Measurements from ENCODE around the gene SURF1. TPM values are rescaled to one million over a fixed set of nuclear protein-coding genes. Genes with fewer than 3 reads are reported as not detected.

The SURF1 gene
- polyA plus RNA-seq, 4 donors: 22.0 to 50.5 (median 38.9) TPM

DNA sequence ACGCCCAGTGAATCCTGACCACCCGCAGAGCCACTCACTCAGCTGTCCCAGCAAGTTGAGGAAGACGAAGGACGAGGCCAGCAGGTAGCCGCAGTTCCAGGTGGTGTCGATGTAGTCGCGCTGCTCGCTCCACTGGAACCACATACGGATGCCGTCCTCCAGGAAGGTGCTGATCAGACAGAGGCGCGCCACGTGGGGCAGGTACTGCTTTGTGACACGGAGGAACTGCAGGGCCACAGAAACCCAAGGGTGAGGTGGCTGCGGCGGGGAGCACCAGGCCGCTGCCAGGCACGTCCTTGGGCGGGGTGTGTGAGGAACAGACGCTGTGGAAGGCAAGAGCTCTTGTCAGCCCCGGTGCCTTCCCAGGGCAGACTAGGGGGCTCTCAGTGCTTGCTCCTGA, 10.9 kb upstream of the SURF1 start:
- no peak for DNase-seq (ENCODE audit: low read depth in 4 of 4, low spot score in 3 of 4)

GRCh38 chr9:133366435-133366834, 10.1 kb upstream of the SURF1 start:
- DNase-seq (ENCODE audit: low read depth in 4 of 4, low spot score in 3 of 4): no peak

DNA sequence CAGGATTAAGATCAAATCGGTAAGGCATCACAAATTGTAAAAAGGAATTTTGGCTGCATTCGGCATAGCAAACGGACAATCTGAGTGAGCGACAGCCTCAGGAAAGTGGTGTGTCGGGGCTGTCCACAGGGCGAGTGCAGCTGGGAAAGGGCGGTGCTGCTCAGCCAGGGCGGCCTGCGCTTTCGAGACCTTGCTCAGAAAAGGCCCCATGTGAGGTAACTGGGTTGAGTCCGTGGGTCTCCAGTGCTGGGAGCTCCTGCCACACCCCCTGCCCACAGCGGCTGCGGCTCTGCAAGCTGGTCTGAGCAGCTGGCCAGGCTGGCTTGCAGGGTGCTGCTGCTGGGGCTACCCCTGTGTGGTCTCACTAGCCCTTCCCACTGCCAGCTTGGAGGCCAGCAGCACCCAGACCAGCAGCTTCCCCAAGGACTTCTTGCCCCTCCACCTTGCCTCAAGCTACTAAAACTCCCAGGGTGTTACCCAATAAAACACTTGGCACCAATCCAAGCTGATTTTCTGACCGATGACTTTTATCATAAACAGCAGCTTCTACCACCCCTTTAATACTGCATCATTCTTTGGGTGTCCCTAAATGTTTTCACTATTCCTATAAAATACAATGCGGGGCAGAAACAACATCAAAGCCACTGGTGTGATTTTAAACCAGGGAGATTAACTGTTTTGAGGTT, 6.2 kb upstream of the SURF1 start:
- no peak for DNase-seq (ENCODE audit: low read depth in 4 of 4, low spot score in 3 of 4)

DNA sequence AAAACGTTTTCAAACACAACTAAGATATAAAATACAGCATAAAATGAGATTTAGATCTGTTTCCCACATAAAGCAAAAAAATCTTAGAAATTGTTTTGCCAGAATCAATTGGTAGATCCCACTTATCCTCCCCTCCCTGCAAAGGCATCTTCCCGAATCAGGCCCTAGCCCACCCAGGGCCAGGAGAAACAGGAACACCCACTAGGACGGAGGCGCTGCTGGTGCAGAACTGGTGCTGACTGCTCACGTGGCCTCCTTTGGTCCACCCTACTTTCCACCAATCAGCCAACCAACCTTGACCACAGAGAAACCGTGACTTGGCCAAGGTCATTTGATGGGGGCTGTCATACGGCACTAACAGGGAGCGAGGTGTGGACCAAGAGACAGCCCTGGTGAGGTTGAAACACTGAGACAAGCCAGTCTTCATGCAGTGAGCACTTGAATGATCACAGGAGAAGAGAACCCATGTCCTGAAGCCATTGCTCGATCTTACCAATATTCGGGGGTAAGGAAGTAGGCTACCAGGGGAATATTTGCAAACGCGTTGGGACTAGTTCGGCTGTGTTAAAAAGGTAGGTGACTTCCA, 5.3 kb upstream of the SURF1 start:
- DNase-seq (ENCODE audit: low read depth in 4 of 4, low spot score in 3 of 4): no peak

DNA sequence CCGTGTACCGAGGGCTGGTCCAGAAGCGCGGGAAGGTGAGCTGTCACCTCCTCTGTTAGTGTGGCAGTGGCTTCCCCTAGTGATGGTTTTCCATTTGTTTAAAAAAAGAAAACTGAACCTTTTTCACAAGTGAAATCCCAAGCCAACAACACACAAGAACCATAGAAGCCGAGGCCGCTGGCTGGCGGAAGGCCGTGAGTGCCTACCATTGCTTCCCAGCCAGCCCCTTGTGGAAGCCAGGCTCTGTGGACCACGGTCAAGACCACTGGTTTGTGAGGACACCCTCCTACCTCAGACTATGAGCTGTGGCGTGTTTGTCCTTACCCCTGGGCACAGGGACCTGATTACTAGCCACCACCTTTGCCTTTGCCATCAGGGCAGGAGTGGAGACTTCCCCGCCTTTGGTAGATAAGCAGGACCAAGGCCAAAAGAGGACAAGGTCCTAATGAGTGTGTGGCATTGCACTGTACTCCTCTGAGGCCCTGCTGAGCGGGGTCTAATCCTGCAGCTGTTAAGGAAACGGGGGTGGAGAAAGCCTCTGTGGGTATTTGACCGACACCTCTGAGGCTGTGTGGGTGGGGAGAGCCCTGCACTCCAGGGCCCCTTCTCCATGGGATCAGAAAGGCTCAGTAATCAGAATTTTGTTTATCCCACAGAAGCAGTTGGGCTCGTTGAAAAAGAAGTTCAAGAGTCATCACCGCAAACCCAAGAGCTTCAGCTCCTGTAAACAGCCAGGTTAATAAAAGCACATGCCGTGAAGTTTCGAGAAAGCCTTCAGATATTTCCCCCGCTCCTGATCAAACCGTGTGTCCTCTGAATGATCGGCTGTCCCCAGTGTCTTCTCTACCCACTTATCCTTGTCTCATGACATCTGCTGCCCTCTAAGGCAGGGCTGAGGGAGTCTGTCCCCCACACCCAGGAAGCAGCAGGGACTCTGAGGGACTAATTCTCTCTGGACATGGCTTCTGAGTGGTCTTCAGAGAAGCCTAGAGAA, 4.4 kb upstream of the SURF1 start:
- DNase-seq (ENCODE audit: low read depth in 4 of 4, low spot score in 3 of 4): no peak

- no peak for DNase-seq (ENCODE audit: low read depth in 4 of 4, low spot score in 3 of 4)
Observed at GRCh38 chr9:133359399-133360175, 3.3 kb upstream of the SURF1 start.

- DNase-seq (ENCODE audit: low read depth in 4 of 4, low spot score in 3 of 4): no peak
Observed at GRCh38 chr9:133357656-133358055, 1.4 kb upstream of the SURF1 start.

- no peak for DNase-seq (ENCODE audit: low read depth in 4 of 4, low spot score in 3 of 4)
Observed at GRCh38 chr9:133355881-133356357, 368 bp downstream of the SURF1 start.

- DNase-seq (ENCODE audit: low read depth in 4 of 4, low spot score in 3 of 4): no peak
Observed at GRCh38 chr9:133354766-133355165, 1.5 kb downstream of the SURF1 start.

DNA sequence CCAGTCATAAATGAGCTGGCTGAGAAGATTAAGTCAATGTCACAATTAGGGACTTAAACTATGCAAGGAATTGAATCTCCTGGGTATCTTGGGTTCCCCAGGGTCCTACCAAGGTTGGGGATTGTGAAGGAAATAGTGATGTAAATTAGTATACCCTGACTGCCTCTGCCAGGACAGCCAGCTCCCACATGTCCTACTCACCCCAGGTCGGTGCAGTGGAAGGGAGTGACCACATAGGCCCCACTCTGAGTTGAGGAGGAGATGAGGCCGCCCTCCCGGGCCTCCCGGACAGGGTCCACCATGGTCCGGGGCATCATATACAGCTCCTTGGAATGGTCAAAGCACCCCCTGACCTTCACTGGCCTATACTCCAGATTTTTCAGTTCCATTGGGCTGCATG, 2.7 kb downstream of the SURF1 start:
- no peak for DNase-seq (ENCODE audit: low read depth in 4 of 4, low spot score in 3 of 4)

- DNase-seq (ENCODE audit: low read depth in 4 of 4, low spot score in 3 of 4): no peak
Observed at GRCh38 chr9:133352635-133353340, 3.5 kb downstream of the SURF1 start.

DNA sequence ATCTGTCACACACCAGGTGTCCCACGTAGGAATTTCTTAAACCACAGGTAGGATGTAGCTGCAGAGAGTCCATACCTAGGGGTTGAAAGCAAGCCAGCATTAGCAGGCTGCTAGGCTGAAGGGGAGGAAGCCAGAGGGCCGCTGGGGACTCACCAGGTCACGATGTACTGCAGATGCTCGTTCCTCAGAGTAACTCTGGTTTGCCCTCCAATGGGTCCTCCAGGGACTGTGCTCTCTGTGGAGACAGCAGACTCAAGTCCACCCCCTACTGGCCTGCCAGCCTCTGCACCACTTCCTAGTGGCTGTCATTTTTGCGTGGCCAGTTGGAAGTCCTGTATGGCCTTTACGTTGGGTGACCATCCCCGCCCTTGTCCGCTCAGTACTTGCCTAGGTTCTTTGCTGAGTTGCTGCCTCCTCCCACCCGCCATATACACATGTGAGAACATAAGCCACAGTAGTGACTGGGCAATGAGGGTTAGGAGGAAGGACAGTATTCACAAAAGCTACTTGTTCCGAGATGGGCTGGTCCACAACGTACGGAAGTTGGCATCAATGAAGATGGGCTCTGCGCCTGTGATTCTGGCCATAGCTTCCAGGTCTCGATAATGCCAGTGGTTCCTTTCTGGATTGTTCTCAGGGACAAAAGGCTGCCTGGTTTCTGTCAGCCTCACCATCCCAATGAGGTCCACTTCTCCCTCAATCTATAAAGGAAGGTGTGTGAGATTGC, 4.2 kb downstream of the SURF1 start:
- no peak for DNase-seq (ENCODE audit: low read depth in 4 of 4, low spot score in 3 of 4)

DNA sequence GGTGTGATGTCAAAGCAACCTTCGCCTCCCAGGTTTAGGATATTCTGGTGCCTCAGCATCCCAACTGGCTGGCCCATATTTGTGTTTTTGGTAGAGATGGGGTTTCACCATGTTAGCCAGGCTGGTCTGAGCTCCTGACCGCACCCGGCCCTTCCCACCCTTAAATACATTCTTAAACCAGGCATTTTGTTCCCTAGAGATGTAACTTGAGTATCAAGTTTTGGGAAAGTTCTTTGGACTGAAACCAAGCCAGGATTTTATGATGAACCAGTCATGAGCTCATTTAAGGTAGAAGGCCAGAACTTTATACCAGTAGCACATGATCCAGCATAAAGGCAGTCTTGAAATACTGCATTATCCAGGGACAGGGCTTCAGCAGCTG, 4.8 kb downstream of the SURF1 start:
- no peak for DNase-seq (ENCODE audit: low read depth in 4 of 4, low spot score in 3 of 4)

GRCh38 chr9:133349965-133350616, 6.2 kb downstream of the SURF1 start:
- no peak for DNase-seq (ENCODE audit: low read depth in 4 of 4, low spot score in 3 of 4)

DNA sequence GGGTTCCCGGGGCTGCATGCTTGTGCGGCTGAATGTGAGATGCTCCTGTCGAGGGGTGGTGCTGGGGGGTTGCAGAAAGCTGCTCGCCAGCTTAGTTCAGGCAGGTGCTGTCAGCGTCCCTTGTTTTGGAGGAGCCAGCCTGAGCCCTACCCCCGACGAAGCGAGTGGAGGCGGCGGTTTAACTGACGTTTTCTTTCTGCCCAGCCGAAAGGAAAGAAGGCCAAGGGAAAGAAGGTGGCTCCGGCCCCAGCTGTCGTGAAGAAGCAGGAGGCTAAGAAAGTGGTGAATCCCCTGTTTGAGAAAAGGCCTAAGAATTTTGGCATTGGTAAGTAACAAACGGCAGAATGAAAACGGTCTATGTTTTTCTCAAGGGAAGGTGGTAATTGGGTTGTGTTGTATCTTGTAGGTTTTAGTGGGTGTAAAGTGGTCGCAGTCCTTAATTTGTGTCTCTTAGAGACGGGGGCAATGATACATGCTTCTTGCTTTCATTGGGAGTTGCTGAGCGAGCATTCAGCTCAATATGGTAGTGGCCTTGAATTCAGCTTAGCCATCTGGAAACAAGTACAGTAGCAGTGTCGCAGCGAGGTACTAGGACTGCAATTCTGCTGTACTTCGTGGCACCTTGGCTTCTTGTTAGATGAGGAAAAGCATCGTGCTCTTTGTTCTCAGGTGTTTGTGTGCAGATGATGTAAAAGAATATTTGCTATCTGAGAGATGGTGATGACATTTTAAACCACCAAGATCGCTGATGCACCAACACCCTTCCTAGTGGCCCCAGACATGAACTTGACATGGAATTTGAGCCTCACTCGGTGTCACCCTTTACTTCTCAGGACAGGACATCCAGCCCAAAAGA, 7.3 kb downstream of the SURF1 start:
- DNase-seq (ENCODE audit: low read depth in 4 of 4, low spot score in 3 of 4): no peak

GRCh38 chr9:133347985-133348717, 8.1 kb downstream of the SURF1 start, which contains the start of the genes MED22 and RPL7A:
Gene MED22 (minus strand): TSS chr9:133348131. CDS start chr9:133346662, 1,469 bp downstream.
Gene RPL7A (plus strand): TSS chr9:133348218. CDS start chr9:133348244, 26 bp downstream.
- peak; percentile 90 to 95 (median 92) for DNase-seq (ENCODE audit: low read depth in 4 of 4, low spot score in 3 of 4)

DNA sequence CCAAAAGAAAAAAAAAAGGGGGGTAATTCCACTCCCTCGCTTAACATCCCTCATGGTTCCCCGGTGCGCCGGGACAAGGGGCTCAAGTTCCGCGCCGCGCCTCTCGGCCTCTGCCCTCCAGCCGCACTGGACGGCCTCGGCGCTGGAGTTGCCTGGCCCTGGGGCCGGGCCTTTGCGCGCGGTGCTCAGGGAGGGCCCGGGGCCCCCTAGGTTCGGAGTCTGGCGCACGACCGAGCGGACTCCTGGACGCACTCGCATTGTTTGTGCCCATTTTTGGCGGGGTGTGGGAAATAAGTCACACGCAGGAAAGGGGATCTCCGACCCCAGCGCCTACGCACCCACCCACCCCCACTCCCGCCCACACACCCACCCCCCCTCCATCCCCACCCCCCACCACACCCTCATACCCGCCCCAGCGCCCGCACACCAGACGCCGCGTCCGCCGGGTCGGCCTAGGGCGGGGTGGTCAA, 8.7 kb downstream of the SURF1 start:
- no peak for DNase-seq (ENCODE audit: low read depth in 4 of 4, low spot score in 3 of 4)

All from left renal pelvis (tissue), 4 donors.